Coronary artery (tissue), 2 donors: ENCODE results near the gene RBM6.
"Not testable (repeated sequence)": the region's sequence is repeated elsewhere in the genome, so short reads cannot be mapped to it uniquely, and the experiment has no call there.

Experiments used
- DNase-seq: peaks from one replicate; pipeline ENCODE4 v3.0.0-alpha.2; 2017; ENCODE audit warnings: low spot score
- H3K27ac ChIP-seq, 2 donors: fragments of 200-600 bp; sonication (generic); one replicate each; pipeline ENCODE4 v1.5.1; 2016 to 2019
- H3K4me3 ChIP-seq: fragments of 200-600 bp; sonication (generic); 2 replicates; pipeline ENCODE4 v1.5.1; 2016; ENCODE audit warnings: mild to moderate bottlenecking, moderate library complexity
- CTCF ChIP-seq: fragments of 200-600 bp; sonication (generic); IDR thresholded peaks from one replicate; pipeline ENCODE4 v1.5.1; 2019; ENCODE audit warnings: antibody characterized with exemption

Gene RBM6

DNA sequence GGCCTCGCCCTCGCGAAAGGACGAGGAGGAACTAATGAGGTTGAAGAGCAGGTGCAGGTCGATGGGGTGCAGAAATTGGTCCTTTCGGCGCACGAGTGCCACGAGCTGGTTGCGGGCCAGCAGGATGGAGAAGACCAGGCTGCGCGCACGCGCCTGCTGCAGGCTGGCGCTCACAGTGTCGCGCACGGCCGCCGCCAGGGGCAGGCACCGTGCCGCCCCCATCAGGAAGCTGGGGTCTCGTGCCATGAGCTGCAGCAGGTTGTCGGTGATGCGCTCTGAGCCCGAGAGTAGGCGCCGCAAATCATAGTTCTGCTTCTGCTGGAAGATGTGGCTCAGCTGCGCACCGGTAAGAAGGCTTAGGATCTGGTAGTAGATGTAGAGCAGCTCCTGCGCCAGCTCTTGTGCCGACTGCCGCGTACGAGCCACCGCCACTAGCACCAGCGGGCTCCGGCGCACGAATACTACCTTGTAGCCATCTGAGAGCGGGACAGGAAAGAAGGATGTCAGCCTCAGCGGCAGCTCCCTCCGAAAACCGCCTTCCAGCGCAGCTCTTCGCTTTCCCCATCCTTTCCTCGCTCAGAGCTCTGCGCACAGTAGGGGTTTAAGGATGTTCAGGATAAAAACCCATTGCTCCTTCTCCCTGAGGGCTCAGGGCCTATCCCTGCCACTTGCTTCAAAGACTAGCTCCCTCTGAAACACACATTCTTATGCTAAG is 29.4 kb upstream of the RBM6 start:
- H3K4me3 ChIP-seq: no peak overlapping the region
- H3K27ac ChIP-seq: no peak overlapping the region
- DNase-seq: no peak
- TF ChIP-seq CTCF: no peak

DNA sequence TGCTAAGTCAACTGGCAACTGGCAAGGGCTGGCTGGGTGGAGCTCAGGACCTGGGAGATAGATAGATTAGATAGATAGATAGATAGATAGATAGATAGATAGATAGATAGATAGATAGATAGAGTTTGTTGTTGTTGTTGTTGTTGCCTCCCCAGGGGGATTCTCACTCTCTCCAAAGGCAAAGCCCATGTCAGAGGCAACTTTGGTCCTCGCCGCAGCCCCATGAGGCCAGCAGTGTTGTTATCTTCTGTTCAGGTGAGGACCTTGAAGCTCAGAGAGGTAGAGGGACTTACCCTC is 28.9 kb upstream of the RBM6 start:
- Histone ChIP-seq H3K4me3 (no peak overlapping the region), H3K27ac (no peak overlapping the region)
- TF ChIP-seq CTCF: no peak
- DNase-seq: no peak

GRCh38 chr3:49911611-49912010 is 28.3 kb upstream of the RBM6 start:
- TF ChIP-seq CTCF: no peak
- H3K27ac ChIP-seq: no peak overlapping the region
- no peak overlapping the region for H3K4me3 ChIP-seq
- DNase-seq: no peak

- no peak overlapping the region for H3K4me3 ChIP-seq
- no peak for TF ChIP-seq CTCF
- no peak for DNase-seq
- H3K27ac ChIP-seq: no peak overlapping the region
Observed at GRCh38 chr3:49912881-49913281, 27.1 kb upstream of the RBM6 start.

DNA sequence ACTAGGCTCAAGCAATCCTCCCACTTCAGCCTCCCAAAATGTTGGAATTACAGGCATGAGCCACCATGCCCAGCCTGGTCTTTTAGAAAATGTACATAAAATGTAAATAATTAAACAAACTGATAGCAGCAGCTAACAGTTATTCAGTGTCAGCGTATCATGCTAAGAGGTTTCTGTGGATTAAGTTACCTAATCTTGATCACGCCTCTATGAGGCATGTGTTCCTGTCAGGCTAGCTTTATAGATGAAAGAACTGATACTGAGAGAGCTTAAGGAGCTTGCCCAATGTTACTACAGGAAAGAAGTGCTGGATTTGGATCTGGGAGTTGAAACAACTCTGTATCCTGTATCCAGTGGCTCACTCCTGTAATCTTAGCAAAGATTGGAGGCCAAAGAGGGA is 25.0 kb upstream of the RBM6 start:
- no peak overlapping the region for H3K4me3 ChIP-seq
- no peak overlapping the region for H3K27ac ChIP-seq
- DNase-seq: no peak
- TF ChIP-seq CTCF: no peak

DNA sequence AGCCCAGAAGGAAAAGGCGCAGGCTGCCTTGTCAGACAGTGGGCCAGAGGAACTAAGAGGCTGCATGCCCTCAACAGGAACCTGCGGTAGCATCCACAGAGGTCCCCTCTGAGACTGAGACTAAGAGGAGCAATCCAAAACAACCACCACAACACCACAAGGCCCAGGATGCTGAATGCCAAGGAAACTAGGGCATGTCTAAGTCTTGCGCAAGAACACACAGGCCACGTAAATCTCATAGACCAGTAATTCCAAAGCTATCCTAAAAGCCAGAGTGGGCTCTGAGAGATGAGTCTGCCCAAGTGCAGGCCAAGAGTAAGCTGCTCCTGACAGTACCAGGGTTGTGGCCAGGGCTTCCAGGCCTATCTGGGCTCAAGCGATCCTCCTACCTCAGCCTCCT is 23.3 kb upstream of the RBM6 start:
- no peak overlapping the region for H3K4me3 ChIP-seq
- H3K27ac ChIP-seq: no peak overlapping the region
- DNase-seq: no peak
- no peak for TF ChIP-seq CTCF

GRCh38 chr3:49917806-49918590 is 22.0 kb upstream of the RBM6 start:
- DNase-seq, H3K27ac ChIP-seq, H3K4me3 ChIP-seq: not testable (repeated sequence)
